ENCODE measurements around the gene WDR17. TPM values are rescaled to one million over a fixed set of nuclear protein-coding genes. Genes with fewer than 3 reads are reported as not detected.

The WDR17 gene
- total RNA-seq (7.1 TPM), polyA plus RNA-seq (1.9 TPM)

DNA sequence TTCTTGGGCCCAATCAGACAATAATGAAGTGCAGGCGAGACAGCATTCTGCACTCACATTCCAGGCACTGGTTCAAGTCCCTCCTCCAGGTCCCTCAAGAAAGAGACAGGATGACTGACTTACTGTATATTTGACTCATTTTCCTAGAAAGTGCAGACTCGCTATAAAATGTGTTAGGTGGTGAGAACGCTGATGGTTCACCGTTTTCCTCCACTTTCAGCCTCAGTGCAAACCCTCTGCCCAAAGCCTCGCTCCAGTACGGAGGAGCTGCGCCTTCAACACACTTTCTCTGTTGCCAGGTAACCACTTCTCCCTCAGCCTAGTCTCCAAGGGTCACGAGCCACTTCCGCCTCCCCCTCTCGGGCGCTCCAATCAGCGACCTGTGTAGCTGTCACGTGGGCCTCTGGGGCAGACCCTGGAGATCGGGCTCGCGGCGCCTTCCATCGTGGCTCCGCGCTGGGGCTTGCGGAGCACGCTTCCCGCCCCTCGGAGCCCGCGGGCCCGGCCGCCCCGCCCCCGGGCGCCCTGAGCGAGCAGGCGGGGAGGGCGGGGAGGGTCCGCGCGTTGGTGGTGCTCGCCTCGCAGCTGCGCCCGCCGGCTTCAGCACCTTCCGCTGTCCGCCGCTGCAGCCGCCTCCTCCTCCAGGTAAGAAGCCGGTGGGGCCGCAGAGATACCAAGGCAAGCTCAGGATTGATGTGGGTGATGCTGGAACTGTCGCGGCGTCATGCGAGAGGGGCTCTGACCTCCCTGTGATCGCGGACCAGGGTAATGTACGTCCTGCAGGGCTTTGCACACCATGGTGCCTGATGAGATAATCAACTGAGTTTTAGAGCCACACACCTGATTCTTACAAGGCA lies at the start of gene WDR17:
TSS of gene WDR17 (plus strand) at position 407 of the 857 bp plus-strand sequence. CDS start 45,740 bp downstream, outside the sequence.
- Histone ChIP-seq H3K36me3 (ENCODE audit: insufficient read depth) (no peaks in the 10 kb centered on the region), H3K4me3 (ENCODE audit: low read depth, low read length) (peak within 1 kb of the TSS; percentile 65), H3K4me1 (ENCODE audit: insufficient read depth) (no peaks in the 10 kb centered on the region), H3K27ac (ENCODE audit: low read depth) (no peak within 1 kb of the TSS)
- under 1% methylated on average over 55 of the region's 55 CpGs for WGBS
- DNase-seq (ENCODE audit: extremely low spot score) = peak; percentile 65

DNA sequence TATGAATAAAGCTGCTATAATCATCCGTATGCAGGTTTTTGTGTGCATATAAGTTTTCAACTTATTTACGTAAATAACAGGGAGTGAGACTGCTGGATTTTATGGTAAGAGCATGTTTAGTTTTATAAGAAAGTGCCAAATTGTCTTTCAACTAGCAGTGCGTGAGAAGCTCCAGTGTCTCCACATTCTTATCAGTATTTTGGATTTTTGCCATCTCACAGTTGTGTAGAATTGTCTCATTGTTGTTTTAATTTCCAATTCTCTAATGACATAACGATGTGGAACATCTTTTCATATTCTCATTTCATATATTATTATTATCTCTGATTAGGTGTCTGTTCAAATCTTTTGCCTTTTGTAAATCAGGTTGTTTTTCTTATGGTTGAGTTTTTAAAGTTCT lies 49.0 kb upstream of the WDR17 start:
- H3K4me1 ChIP-seq (ENCODE audit: insufficient read depth) = no peaks in the 10 kb centered on the region
- no peak for DNase-seq (ENCODE audit: extremely low spot score)
- no peak overlapping the region for H3K27ac ChIP-seq (ENCODE audit: low read depth)
- 66% methylated on average over 4 of the region's 4 CpGs for WGBS
- H3K36me3 ChIP-seq (ENCODE audit: insufficient read depth) = no peaks in the 10 kb centered on the region
- no peak overlapping the region for H3K4me3 ChIP-seq (ENCODE audit: low read depth, low read length)

DNA sequence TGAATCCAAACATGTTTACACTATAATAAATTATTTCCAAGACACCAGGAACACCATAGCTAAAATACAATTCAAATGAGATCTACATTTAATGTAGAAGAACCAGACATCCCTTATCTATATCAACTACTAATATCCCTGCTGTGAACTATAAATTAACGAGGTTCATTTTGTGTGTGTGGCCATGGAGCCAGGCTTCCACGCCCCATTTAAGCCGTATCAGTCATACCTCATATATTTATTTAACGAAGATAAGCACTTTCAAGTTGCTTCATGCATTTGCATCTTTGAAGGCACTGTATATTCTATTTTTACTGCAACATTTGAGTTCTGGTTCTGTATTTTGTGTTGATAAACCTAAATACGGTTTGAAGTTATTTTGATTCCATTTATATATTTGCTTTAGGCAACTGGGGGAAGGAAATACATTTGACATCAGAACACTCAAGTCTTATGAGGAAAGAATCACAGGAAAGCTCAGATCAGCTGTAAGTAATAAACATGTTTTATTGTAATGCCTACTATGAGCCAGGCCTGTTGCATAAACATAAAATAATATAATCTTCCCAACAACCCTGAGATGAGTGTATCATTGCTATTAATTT lies 45.1 kb upstream of the WDR17 start:
- Histone ChIP-seq H3K27ac (ENCODE audit: low read depth) (no peak overlapping the region), H3K36me3 (ENCODE audit: insufficient read depth) (no peaks in the 10 kb centered on the region), H3K4me1 (ENCODE audit: insufficient read depth) (no peaks in the 10 kb centered on the region), H3K4me3 (ENCODE audit: low read depth, low read length) (no peak overlapping the region)
- 46% methylated on average over 5 of the region's 5 CpGs for WGBS
- no peak for DNase-seq (ENCODE audit: extremely low spot score)

DNA sequence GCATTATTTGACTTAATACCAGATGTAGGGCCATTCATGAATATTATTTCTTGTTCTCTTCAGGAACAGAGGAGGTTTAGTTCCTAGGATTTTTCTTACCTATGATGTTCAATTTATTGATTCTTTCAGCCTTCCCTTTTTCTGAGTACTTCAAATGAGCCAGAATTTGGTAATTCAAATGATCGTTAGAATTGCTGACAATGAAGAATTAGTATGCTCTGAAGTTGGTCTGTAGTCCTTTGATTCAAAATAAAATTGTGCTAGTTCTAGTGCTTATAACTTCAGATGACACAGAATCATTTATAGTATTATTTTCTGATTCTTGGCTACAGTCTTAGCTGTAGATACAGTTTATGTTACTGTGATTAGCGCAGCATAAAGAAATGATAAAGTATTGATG lies 35.2 kb upstream of the WDR17 start:
- Histone ChIP-seq H3K4me3 (ENCODE audit: low read depth, low read length) (no peak overlapping the region), H3K27ac (ENCODE audit: low read depth) (no peak overlapping the region), H3K4me1 (ENCODE audit: insufficient read depth) (no peaks in the 10 kb centered on the region), H3K36me3 (ENCODE audit: insufficient read depth) (no peaks in the 10 kb centered on the region)
- WGBS = 90% methylated on average over 2 of the region's 2 CpGs
- DNase-seq (ENCODE audit: extremely low spot score) = no peak

DNA sequence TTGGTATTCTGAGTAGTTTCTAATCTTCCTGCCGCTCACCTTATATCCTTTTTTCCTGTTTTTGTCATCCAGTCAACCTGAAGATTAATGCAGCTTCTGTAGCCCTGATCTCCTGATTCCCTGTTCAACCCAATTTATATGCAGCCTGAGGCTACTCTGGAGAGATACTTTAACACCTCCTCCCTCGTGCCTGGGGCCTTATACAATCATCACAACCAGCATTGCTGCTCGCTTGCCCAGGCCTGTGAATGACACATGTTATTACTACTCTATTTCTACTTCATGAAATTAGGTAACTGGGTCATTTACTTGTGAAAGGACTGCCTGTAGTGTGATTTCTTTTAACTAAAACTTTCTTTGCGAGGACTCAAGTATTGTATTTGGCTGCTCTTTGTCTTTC lies 33.7 kb upstream of the WDR17 start:
- Histone ChIP-seq H3K36me3 (ENCODE audit: insufficient read depth) (no peaks in the 10 kb centered on the region), H3K4me1 (ENCODE audit: insufficient read depth) (no peaks in the 10 kb centered on the region), H3K27ac (ENCODE audit: low read depth) (no peak overlapping the region), H3K4me3 (ENCODE audit: low read depth, low read length) (no peak overlapping the region)
- 49% methylated on average over 4 of the region's 4 CpGs for WGBS
- no peak for DNase-seq (ENCODE audit: extremely low spot score)

DNA sequence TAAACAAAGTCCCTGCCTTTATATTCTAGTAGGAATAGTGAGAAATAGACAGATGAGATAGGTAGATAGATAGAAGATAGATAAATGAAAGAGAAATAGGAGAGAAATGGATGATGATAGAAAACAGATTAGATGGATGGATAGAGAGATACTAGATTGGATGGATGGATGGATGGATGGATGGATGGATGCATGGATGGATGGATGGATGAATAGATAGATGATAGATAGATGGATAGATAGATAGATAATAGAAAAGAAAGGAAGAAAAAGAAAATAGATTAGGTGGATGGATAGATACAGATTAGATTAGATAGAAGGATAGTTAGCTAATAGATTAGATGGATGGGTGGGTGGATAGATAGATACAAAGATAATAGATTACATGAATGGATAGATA lies 33.2 kb upstream of the WDR17 start:
- no peak for DNase-seq (ENCODE audit: extremely low spot score)
- Histone ChIP-seq H3K4me1 (ENCODE audit: insufficient read depth) (no peaks in the 10 kb centered on the region), H3K27ac (ENCODE audit: low read depth) (no peak overlapping the region)

DNA sequence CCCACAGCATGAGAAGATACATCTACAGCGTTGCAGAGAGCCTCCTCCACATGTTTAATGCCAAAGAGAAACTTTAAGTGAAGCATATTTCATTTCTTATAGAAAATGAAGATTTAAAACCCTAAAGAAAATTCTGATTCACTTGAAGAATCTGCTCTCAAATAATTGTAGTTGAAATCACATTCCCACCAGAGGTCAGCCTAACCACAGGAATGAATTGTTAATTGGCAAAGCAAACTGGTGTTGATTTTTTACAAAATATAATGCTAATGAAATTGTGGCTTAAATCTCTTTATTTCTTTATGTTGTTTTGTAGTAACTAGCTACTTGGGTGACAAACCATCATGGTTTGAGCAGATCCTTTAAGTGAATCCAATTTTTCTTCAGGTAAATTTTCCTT lies 31.1 kb upstream of the WDR17 start:
- H3K4me3 ChIP-seq (ENCODE audit: low read depth, low read length) = no peak overlapping the region
- H3K36me3 ChIP-seq (ENCODE audit: insufficient read depth) = no peaks in the 10 kb centered on the region
- no peak overlapping the region for H3K27ac ChIP-seq (ENCODE audit: low read depth)
- no peaks in the 10 kb centered on the region for H3K4me1 ChIP-seq (ENCODE audit: insufficient read depth)
- no peak for DNase-seq (ENCODE audit: extremely low spot score)
- 31% methylated on average over 1 of the region's 1 CpG for WGBS

More for the DNA sequence above, 33.2 kb upstream of the WDR17 start:
- Histone ChIP-seq H3K4me3 (ENCODE audit: low read depth, low read length) (no peak overlapping the region), H3K36me3 (ENCODE audit: insufficient read depth) (no peaks in the 10 kb centered on the region)

DNA sequence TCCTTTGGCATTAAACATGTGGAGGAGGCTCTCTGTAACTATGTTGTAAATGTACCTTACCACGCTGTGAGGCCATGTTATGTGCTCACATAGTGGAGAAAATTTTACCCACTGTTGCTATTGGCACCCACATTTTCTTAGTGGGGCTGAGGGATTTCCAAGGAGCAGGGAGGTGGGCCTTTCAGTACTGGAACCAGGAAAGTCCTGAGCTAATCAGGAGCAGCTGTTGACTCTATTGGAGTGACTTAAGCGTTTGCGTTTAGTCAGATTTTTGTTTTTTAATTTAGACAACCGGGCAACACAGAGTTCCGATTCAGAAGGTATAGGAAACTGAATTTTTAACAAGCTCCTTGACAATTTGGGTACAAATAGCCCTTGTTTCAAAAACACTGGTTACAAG lies 30.7 kb upstream of the WDR17 start:
- no peaks in the 10 kb centered on the region for H3K36me3 ChIP-seq (ENCODE audit: insufficient read depth)
- no peak overlapping the region for H3K27ac ChIP-seq (ENCODE audit: low read depth)
- DNase-seq (ENCODE audit: extremely low spot score) = no peak
- H3K4me3 ChIP-seq (ENCODE audit: low read depth, low read length) = no peak overlapping the region
- WGBS = 57% methylated on average over 5 of the region's 5 CpGs
- H3K4me1 ChIP-seq (ENCODE audit: insufficient read depth) = no peaks in the 10 kb centered on the region

DNA sequence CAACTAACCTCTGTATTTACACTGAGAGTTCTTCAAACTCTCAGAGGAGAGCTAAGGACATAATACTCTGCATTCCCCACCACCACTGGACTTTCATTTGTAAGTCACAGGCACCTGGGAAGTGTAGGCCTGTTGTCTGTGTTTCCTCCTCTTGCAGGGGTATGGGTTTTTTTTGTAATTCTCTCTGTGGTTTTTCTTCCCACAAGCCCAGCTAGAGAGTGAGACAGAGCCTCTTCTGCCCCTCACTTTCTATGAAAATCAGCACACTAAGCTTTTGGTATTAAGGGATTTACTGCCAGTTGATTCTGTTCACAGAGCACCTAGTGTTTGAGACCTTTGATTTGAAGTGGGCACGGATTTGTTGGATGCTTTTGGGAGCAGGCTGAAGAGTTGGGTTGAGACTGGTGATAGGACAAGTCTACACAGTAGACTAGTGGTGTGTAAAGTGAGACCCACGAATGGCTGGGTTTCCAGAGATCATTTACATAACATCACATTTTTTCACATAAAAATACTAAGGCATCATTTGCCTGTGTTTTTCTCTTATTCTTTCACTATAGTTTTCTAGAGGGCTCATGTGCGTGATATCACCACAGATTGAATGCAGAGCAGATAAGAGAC lies 28.9 kb upstream of the WDR17 start:
- DNase-seq (ENCODE audit: extremely low spot score) = no peak
- Histone ChIP-seq H3K27ac (ENCODE audit: low read depth) (no peak overlapping the region), H3K4me1 (ENCODE audit: insufficient read depth) (no peaks in the 10 kb centered on the region), H3K4me3 (ENCODE audit: low read depth, low read length) (no peak overlapping the region), H3K36me3 (ENCODE audit: insufficient read depth) (no peaks in the 10 kb centered on the region)
- 73% methylated on average over 3 of the region's 3 CpGs for WGBS

DNA sequence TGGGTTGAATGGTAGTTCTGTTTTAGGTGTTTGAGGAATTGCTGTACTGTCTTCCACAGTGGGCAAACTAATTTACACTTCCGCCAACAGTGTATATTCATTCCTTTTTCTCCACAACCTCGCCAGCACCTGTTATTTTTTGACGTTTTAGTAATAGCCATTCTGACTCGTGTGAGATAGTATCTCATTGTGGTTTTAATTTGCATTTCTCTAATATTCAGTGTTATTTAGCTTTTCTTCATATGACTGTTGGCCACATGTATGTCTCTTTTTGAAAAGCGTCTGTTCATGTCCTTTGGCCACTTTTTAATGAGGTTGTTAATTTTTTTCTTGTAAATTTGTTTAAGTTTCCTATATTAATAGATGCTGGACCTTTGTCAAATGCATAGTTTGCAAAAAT lies 26.9 kb upstream of the WDR17 start:
- DNase-seq (ENCODE audit: extremely low spot score) = no peak
- WGBS = 97% methylated on average over 5 of the region's 5 CpGs
- H3K4me1 ChIP-seq (ENCODE audit: insufficient read depth) = no peaks in the 10 kb centered on the region
- H3K36me3 ChIP-seq (ENCODE audit: insufficient read depth) = no peaks in the 10 kb centered on the region
- H3K27ac ChIP-seq (ENCODE audit: low read depth) = no peak overlapping the region
- H3K4me3 ChIP-seq (ENCODE audit: low read depth, low read length) = no peak overlapping the region

DNA sequence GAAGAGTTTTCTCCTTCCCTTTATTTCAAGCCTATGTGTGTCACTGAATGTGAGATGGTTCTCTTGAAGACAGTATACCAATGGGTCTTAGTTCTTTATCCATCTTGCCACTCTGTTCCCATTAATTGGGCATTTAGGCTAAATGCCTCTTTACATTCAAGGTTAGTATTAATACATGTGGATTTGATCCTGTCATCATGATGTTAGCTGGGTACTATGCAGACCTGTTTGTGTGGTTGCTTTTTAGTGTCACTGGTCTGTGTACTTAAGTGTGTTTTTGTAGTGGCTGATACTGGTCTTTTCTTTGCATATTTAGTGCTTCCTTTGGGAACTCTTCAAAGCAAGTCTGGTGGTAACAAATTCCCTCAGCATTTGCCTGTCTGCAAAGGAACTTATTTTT lies 23.4 kb upstream of the WDR17 start:
- Histone ChIP-seq H3K27ac (ENCODE audit: low read depth) (no peak overlapping the region), H3K4me3 (ENCODE audit: low read depth, low read length) (no peak overlapping the region), H3K4me1 (ENCODE audit: insufficient read depth) (no peaks in the 10 kb centered on the region), H3K36me3 (ENCODE audit: insufficient read depth) (no peaks in the 10 kb centered on the region)
- DNase-seq (ENCODE audit: extremely low spot score) = no peak

DNA sequence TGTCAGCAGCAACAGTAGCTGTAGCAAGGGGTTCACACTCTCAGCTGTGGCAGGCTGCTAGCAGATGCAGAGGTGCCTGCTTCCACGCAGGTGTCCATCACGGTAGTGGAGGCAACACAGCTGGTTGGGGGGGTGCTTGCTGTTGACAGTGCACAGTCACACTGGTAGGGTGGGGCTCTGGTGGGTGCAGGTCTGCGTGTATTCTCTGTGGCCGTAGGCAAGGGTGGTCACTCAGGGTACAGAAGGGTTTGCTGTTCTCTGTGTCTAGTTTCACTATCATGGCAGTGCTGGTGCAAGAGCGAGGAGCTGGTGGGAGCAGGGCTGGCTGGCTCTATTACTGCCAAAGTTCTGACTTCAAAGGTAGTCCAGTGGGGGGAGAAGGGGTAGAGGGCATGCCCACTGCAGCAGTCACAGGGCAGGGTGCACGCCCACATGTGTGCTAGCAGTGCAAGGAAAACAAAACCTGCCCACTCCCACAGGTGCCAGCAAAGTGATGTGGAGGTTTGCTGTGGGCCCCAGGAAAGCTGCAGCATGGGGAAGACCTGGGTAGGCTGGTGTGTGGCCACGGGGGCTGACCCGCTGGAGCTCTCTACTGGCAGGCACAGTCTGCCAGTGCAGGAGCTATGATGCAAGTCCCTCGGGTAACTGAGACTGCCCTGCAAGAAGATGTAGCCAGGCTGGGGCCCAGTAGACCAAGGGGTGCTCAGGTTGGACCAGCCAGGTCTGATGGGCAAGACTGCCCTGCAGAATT lies 21.6 kb upstream of the WDR17 start:
- Histone ChIP-seq H3K36me3 (ENCODE audit: insufficient read depth) (no peaks in the 10 kb centered on the region), H3K4me3 (ENCODE audit: low read depth, low read length) (no peak overlapping the region), H3K27ac (ENCODE audit: low read depth) (no peak overlapping the region), H3K4me1 (ENCODE audit: insufficient read depth) (no peaks in the 10 kb centered on the region)
- WGBS = 76% methylated on average over 9 of the region's 9 CpGs
- no peak for DNase-seq (ENCODE audit: extremely low spot score)

DNA sequence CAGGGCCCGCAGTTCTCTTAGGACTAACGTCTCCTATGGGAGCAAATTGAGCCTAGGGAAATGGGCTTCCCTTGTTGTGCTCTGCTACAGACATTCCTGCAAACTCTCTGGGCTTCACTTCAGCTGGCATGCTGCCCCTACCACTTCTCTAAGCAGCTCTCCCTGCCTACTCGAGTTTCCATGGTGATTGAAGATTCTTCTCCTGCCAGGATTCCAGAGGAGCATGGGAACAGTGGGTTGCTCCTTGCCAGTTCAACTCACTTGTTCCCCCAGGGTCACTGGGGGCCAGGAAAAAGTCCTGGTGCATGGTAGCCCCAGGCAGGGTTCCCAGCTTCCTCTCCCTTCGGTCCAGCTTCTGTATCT lies 21.1 kb upstream of the WDR17 start:
- no peaks in the 10 kb centered on the region for H3K36me3 ChIP-seq (ENCODE audit: insufficient read depth)
- no peak for DNase-seq (ENCODE audit: extremely low spot score)
- H3K27ac ChIP-seq (ENCODE audit: low read depth) = no peak overlapping the region
- H3K4me1 ChIP-seq (ENCODE audit: insufficient read depth) = no peaks in the 10 kb centered on the region
- WGBS = 43% methylated on average over 4 of the region's 4 CpGs
- H3K4me3 ChIP-seq (ENCODE audit: low read depth, low read length) = no peak overlapping the region
